Endothelial cell of umbilical vein (primary cell): ENCODE data around the gene VASN. TPM values are rescaled to one million over a fixed set of nuclear protein-coding genes. Genes with fewer than 3 reads are reported as not detected.
"Not testable (repeated sequence)": the region's sequence is repeated elsewhere in the genome, so short reads cannot be mapped to it uniquely, and the experiment has no call there.

Experiments used
- BruUV-seq: library from RNA; stranded (reverse); fragments of 400-500 nt; replicated peaks from 2 replicates; lab custom pipeline; 2021; lab: Mats Ljungman, UMichigan
- CTCF ChIA-PET: fragments of 300-600, 350-600 bp; sonication (Branson Sonifier 250); formaldehyde crosslinking; loops from one replicate; lab custom pipeline; 2021; ENCODE audit warnings: antibody characterized with exemption, inconsistent platforms; lab: Charles Lee
- POLR2A ChIA-PET: fragments of 300-600, 350-600 bp; sonication (Branson Sonifier 250); formaldehyde crosslinking; loops from one replicate; lab custom pipeline; 2021; ENCODE audit warnings: antibody characterized with exemption, inconsistent platforms; lab: Charles Lee
- DNase-seq: peaks from one replicate; pipeline ENCODE4 v3.0.0-alpha.2; 2011; ENCODE audit warnings: low read depth, low spot score
- FAIRE-seq: peaks from 2 replicates; lab custom pipeline; 2011; peaks lifted over from hg19 to GRCh38; lab: Jason Lieb, UNC
- H2AFZ ChIP-seq: 2 replicates; pipeline ENCODE4 v1.6.0; 2012; ENCODE audit warnings: low read depth, low read length, control low read depth, inconsistent platforms
- H3K27ac ChIP-seq: 2 replicates; pipeline ENCODE4 v1.5.1; 2011; ENCODE audit warnings: low read depth, mild to moderate bottlenecking, control low read depth, low read length, moderate library complexity; ENCODE audit not compliant: insufficient read depth
- H3K27me3 ChIP-seq, 2 experiments: 2 replicates each; pipeline versions ENCODE4 v1.6.0 to v1.6.1; 2011; ENCODE audit warnings: low read length in 2 of 2, mixed read lengths in 1 of 2; ENCODE audit not compliant: control insufficient read depth in 2 of 2, insufficient read depth in 2 of 2
- H3K36me3 ChIP-seq, 2 experiments: 2 replicates in 1 of 2; 3 replicates in 1 of 2; pipeline ENCODE4 v1.5.1; 2011; ENCODE audit warnings: low read length in 2 of 2, mild to moderate bottlenecking in 1 of 2, moderate library complexity in 1 of 2; ENCODE audit not compliant: control insufficient read depth in 2 of 2, insufficient read depth in 2 of 2; ENCODE audit errors: extremely low read depth in 1 of 2
- H3K4me1 ChIP-seq: 3 replicates; pipeline ENCODE4 v1.5.1; 2011; ENCODE audit warnings: mild to moderate bottlenecking, low read length; ENCODE audit not compliant: control insufficient read depth, insufficient read depth; ENCODE audit errors: extremely low read depth
- H3K4me2 ChIP-seq: 2 replicates; pipeline ENCODE4 v1.6.1; 2011; ENCODE audit warnings: low read length, control low read depth, mixed read lengths; ENCODE audit not compliant: insufficient read depth
- H3K4me3 ChIP-seq, 3 experiments: fragments of 200-600 bp in 1 of 3; sonication (generic), shearing (Covaris generic) in 1 of 3; replicated peaks in 1 of 3; 2 replicates each; pipeline ENCODE4 v1.5.1; 2011 to 2016; ENCODE audit warnings: control low read depth in 3 of 3, low read length in 3 of 3, mild to moderate bottlenecking in 2 of 3, inconsistent platforms in 1 of 3, low read depth in 1 of 3, moderate library complexity in 1 of 3; ENCODE audit not compliant: insufficient read depth in 1 of 3
- H3K79me2 ChIP-seq: 2 replicates; pipeline ENCODE4 v1.6.0; 2012; ENCODE audit warnings: low read length, inconsistent platforms; ENCODE audit not compliant: control insufficient read depth, insufficient read depth
- H3K9ac ChIP-seq: replicated peaks from 2 replicates; pipeline ENCODE3; 2011; ENCODE audit warnings: low read length, control low read depth; ENCODE audit not compliant: insufficient read depth; ENCODE audit errors: extremely low read depth
- H3K9me1 ChIP-seq: replicated peaks from 3 replicates; pipeline ENCODE4 v1.6.0; 2011; ENCODE audit warnings: mild to moderate bottlenecking, low read length; ENCODE audit not compliant: control insufficient read depth, insufficient read depth; ENCODE audit errors: extremely low read depth
- H3K9me3 ChIP-seq: replicated peaks from 2 replicates; pipeline ENCODE4 v1.5.1; 2012; ENCODE audit warnings: low read length, inconsistent platforms; ENCODE audit not compliant: control insufficient read depth, insufficient read depth
- H4K20me1 ChIP-seq: replicated peaks from 2 replicates; pipeline ENCODE3; 2011; ENCODE audit warnings: mild to moderate bottlenecking, low read length; ENCODE audit not compliant: control insufficient read depth, insufficient read depth; ENCODE audit errors: extremely low read depth
- CTCF ChIP-seq, 2 donors: IDR thresholded peaks; 1 replicate in 1 of 2; 2 replicates in 1 of 2; pipeline ENCODE4 v1.5.1; 2011; ENCODE audit warnings: low read length in 2 of 2, mild to moderate bottlenecking in 2 of 2, moderate library complexity in 2 of 2, control low read depth in 1 of 2, inconsistent platforms in 1 of 2, low read depth in 1 of 2; ENCODE audit not compliant: insufficient read depth in 1 of 2; ENCODE audit errors: extremely low read depth in 1 of 2
- EZH2 ChIP-seq: IDR thresholded peaks from 2 replicates; pipeline ENCODE4 v1.6.1; 2012; ENCODE audit warnings: borderline replicate concordance, low read depth, mild to moderate bottlenecking, moderate library complexity, low read length, inconsistent platforms; ENCODE audit not compliant: severe bottlenecking
- FOS ChIP-seq: IDR thresholded peaks from 2 replicates; pipeline ENCODE4 v1.6.1; 2011; ENCODE audit warnings: mild to moderate bottlenecking, low read length, moderate library complexity, borderline replicate concordance; ENCODE audit not compliant: insufficient read depth
- GATA2 ChIP-seq: IDR thresholded peaks from 2 replicates; pipeline ENCODE4 v1.7.0; 2011; ENCODE audit warnings: low read depth, mild to moderate bottlenecking, moderate library complexity, mixed read lengths, low read length; ENCODE audit not compliant: insufficient read length, insufficient read depth
- JUN ChIP-seq: IDR thresholded peaks from 2 replicates; pipeline ENCODE4 v1.6.1; 2011; ENCODE audit warnings: borderline replicate concordance, low read depth; ENCODE audit not compliant: insufficient read length, insufficient read depth
- MAX ChIP-seq: IDR thresholded peaks from 2 replicates; pipeline ENCODE4 v1.6.1; 2011; ENCODE audit not compliant: insufficient read depth, insufficient read length
- MYC ChIP-seq: IDR thresholded peaks from one replicate; pipeline ENCODE4 v1.6.1; 2011; ENCODE audit warnings: mild to moderate bottlenecking, low read depth, low read length
- POLR2A ChIP-seq: IDR thresholded peaks from 2 replicates; pipeline ENCODE4 v1.6.1; 2012; ENCODE audit warnings: low read depth, mild to moderate bottlenecking, control low read depth, low read length
- POLR2AphosphoS5 ChIP-seq: IDR thresholded peaks from 2 replicates; pipeline ENCODE4 v1.6.1; 2012; ENCODE audit warnings: low read depth, mild to moderate bottlenecking, control low read depth, low read length, moderate library complexity; ENCODE audit not compliant: insufficient read depth
- dilution Hi-C: fragments of 300-500 bp; cut with MboI; formaldehyde crosslinking; loops from one replicate; pipeline ENCODE4 v1.15.0; 2019; ENCODE audit warnings: low sequenced_read_pairs; ENCODE audit not compliant: extremely low pct_ligation_motif_present
- intact Hi-C: fragments of 100-400 bp; cut with micrococcal nuclease; formaldehyde crosslinking; loops from one replicate; pipeline ENCODE4 v1.10.0; 2022
- polyA plus RNA-seq, 4 experiments: library from polyadenylated mRNA; depleted of rRNA in 3 of 4; stranded (reverse) in 3 of 4; unstranded in 1 of 4; fragments of >200 nt; gene quantifications; 2 replicates each; pipeline versions ENCODE4 v1.2.1 to v1.2.3, GENCODE V29; 2011 to 2012; ENCODE audit warnings: missing spikeins in 1 of 4
- total RNA-seq: library from RNA; stranded (reverse); gene quantifications from 2 replicates; pipeline ENCODE4 v1.2.3, GENCODE V29; 2021

Gene VASN
- total and polyA plus RNA-seq, 2 donors (not counting 3 experiments of a cell fraction or from before 2014, with no cell fraction given), result 0.41 to 0.42 TPM

GRCh38 chr16:4333308-4333638, 38.4 kb upstream of the VASN start:
- intact Hi-C loops, result no loop called here
- dilution Hi-C loops, result no loop called here
- H3K79me2 ChIP-seq, result peaks cover 9% of the 10 kb centered on the region

GRCh38 chr16:4333714-4334113, 37.9 kb upstream of the VASN start:
- intact Hi-C loops, dilution Hi-C loops, BruUV-seq, H3K4me3 ChIP-seq, H4K20me1 ChIP-seq, H3K9me3 ChIP-seq, POLR2A ChIA-PET, H3K79me2 ChIP-seq, H3K27me3 ChIP-seq, H3K9me1 ChIP-seq, H3K4me2 ChIP-seq, H2AFZ ChIP-seq, H3K27ac ChIP-seq, H3K9ac ChIP-seq, DNase-seq, FAIRE-seq: not testable (repeated sequence)
- CTCF ChIA-PET, result interaction anchor here (4.2 to 8.9 kb wide), 2 partner anchors 44 to 70 kb away, joined by 27 to 198 read pairs; no protein-coding TSS in a partner anchor
- Histone ChIP-seq H3K4me1 (peaks cover 11% of the 10 kb centered on the region), H3K36me3 (peaks cover 0 to 21% of the 10 kb centered on the region in 2 experiments)

More at GRCh38 chr16:4333308-4333638, 38.4 kb upstream of the VASN start:
- ChIA-PET POLR2A (no interaction called here), CTCF (interaction anchor here (4.2 to 8.9 kb wide), 2 partner anchors 44 to 71 kb away, joined by 27 to 198 read pairs; no protein-coding TSS in a partner anchor)
- no peaks in the 10 kb centered on the region for H3K27me3 ChIP-seq
- H2AFZ ChIP-seq, result no peak overlapping the region
- FAIRE-seq (no peak), DNase-seq (no peak)
- H3K9me3 ChIP-seq, result no peaks in the 10 kb centered on the region
- BruUV-seq, result no TSS peak
- no peak overlapping the region for H3K4me2 ChIP-seq
- no peak overlapping the region for H3K4me3 ChIP-seq
- no peaks in the 10 kb centered on the region for H3K9me1 ChIP-seq
- TF ChIP-seq CTCF (IDR thresholded peaks at IDR 0.05; ENCODE audit: extremely low read depth in 1 of 2, insufficient read depth in 1 of 2, low read depth in 1 of 2, low read length in 2 of 2), result no peak
- no peak for TF ChIP-seq GATA2
- no peak for TF ChIP-seq POLR2AphosphoS5
- no peak for TF ChIP-seq FOS
- no peak for TF ChIP-seq JUN
- no peak for TF ChIP-seq MYC
- no peak for TF ChIP-seq MAX
- no peak for TF ChIP-seq EZH2
- TF ChIP-seq POLR2A, result no peak
- no peak overlapping the region for H3K27ac ChIP-seq
- H4K20me1 ChIP-seq, result no peaks in the 10 kb centered on the region
- H3K36me3 ChIP-seq, result peaks cover 0 to 21% of the 10 kb centered on the region in 2 experiments
- peaks cover 15% of the 10 kb centered on the region for H3K4me1 ChIP-seq
- H3K9ac ChIP-seq, result no peak overlapping the region
